Stimulated activated CD8-positive, alpha-beta memory T cell treated with anti-CD3 and anti-CD28 coated beads, Interleukin-12 subunit alpha, Interleukin-12 subunit beta, amount 100 ng/mL, for 4 hours (primary cell): ENCODE data around the gene NOB1.

ENCODE experiments used
- DNase-seq: peaks from one replicate; pipeline ENCODE4 v3.0.0-alpha.2; 2020; ENCODE audit warnings: low read depth

The NOB1 gene

DNA sequence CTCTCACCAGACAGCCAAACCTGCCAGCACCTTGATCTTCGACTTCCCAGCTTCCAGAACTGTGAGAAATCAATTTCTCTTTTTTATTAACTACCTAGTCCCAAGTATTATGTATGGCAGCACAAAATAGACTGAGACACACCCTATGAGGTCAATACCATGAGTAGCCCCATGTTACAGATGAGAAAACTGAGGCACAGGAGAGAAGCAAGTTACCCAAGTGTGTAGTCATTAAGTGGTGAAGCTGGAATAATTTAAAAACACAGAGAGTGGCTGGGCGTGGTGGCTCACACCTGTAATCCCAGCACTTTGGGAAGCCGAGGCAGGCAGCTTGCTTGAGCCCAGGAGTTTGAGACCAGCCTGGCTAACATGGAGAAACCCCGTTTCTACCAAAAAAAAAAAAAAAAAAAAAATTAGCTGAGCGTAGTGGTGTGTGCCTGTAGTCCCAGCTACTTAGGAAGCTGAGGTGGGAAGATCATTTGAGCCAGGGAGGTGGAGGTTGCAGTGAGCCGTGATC lies 33.2 kb downstream of the NOB1 start:
- no peak for DNase-seq

DNA sequence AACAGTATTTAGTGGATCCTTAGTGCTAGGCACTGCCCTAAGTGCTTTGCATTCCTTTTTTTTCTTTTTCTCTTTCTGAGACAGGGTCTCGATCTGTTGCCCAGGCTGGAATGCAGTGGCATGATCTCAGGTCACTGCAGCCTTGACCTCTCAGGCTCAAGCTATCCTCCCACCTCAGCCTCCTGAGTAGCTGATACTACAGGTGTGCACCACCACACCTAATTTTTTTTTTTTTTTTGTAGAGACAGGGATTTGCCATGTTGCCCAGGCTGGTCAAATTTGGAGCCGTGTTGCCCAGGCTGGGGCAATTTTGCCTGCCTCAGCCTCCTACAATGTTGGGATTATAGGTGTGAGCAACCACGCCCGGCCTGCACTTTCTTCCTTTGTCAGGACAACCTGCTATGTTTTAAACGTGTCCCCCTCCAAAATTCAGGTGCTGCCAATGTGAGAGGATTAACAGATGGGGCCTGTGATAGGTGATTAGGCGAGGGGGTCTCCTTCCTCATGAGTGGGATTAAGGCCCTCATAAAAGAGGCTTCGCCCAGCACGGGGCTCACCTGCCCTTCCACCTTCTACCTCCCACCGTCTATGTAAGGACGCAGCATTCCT lies 33.8 kb downstream of the NOB1 start:
- DNase-seq, result no peak

DNA sequence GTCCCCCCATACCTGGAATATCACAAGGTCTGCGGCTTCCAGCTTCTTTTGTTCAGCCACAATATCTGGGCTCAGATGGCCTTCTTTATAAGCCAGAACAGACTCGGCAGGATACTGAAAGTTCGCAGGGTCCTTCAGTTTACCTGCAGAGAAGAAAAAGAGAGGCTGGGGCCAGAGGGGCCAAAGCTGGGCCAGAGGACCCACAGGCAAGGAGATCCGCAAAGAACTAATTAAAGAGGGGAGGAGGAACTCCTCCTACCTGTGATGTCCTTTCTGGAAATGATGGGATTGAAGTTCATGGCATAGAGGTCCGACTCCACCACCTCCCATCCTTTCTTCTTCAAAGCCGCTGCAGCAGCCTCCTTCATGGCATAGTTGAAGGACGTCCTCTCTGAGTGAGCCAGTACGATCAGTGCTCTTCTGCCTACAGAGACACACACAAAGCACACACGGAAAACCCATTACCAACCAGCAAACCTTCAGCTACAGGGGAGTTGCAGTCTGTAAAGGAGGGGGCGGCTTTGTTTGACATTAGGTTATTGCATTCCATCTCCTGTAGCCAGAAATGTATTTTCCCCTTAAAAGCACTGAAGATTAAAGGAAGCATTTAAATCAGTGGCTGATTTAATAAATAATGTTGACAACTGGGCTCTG lies 36.5 kb downstream of the NOB1 start:
- DNase-seq, result no peak

DNA sequence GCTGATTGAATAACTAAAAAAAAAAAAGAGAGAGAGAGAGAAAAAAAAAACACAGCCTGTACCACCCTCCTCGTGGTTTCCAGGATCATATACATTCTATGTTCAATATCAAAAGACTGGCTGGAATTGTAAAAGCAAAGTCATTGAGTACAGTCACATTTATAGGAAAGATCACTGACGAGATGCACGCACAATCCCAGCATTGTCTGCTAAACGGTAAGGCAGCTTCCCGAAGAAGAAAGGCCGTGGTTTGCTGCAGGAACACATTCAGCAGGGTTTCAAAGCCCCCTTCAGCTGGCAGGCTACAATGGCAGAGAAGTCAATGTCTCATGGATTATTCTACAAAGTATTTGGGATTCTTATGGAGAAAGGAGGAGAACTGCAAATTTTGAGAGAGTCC lies 37.7 kb downstream of the NOB1 start:
- no peak for DNase-seq

DNA sequence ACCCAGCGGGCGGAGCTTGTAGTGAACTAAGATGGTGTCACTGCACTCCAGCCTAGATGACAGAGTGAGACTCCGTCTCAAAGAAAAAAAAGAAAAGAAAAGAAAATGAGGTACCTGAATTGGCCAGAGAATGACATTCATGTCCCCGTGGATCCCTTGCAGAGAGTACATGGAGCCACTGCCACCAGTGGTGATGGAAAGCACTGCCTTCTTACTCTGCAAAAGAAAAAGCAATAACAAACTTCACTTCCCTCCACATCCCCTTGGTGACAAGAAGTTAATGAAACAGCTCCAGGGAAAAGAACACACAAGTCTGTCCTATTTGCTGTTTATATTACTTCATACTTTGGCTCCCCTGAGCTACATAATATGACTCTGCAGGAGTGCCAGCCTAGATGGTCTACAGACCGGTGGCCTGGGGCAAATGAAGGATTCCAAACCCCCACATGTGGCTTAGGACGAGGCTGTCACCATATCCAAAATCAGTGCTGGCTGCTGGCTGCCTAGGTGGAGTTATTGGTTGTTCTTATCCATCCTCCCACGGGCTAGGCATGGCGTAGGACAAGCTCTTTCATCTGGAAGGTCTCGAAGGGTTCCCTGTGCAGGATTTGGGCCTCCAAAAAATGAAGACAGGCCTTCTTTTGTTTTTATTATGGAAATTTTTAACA lies 41.7 kb downstream of the NOB1 start:
- DNase-seq, result no peak

DNA sequence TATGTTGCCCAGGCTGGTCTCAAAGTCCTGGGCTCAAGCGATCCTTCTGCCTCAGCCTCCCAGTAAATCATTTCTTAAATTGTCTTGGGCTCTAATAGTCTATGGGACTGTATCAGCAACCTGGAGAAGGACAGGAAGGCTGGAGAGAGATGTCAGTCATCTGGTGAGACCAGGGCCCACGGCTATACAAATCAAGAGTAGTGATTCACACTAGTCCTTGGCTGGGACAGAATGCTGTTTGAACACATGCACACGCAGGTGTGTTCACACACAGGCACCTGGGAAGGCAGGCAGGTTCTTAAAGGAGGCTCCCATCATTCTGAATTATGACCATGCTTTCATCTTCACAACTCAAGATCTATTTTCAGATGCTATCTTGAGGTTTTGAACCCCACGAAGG lies 42.4 kb downstream of the NOB1 start:
- DNase-seq, result no peak

DNA sequence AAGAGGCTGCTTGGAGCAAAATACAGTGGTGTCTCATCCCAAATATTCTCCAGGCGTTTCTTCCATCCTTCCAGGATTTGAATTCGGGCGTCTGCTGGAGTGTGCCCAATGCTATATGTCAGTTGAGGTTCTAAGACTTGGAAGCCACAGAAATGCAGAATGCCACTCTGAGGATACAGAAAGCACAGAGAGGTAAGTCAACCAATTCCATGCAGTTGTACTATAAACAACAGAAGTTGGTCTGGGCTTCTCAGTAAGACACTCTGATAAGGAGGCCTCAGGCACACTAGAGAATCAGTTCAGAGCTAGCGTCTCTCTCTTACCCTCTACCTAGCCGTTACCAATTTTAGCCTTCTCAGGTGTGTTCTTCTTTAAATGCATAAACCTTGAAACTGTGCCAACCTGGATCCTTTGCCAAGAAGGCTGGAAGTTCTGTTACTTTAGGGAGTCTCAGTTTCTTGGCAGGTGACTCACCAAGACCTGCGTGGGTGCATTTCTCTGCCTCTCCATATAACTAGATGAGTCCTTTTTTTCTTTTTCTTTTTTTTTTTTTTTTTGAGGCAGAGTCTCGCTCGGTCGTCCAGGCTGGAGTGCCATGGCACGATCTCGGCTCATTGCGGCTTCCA lies 43.5 kb downstream of the NOB1 start:
- DNase-seq, result no peak

DNA sequence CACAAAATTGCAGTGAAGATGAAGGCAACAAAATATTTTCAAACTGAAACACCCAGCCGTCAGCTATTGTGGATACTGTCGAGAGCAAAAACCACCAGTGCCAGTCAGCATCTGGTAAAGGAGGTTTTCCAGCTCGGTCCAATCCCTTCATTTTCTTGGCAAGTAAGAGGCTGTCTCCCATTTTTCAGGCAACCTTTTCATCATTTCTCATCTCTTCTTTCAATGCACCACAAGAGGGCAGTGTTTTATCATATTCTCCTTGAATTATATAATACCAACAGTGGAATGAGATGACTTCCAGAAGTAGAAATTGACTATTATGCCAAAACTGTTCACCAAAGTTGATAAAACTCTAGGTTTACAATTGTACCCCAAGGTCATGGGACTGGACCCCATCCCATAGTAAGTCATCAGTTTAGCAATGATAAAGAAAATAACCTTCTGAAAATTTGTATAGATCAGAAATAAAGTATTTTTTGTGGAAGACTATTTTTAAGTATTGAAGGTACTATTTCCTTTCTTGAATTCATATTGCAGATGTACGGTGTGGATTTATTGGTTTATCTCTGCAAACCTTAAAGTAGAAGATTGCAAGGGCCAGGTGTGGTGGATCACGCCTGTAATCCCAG lies 45.2 kb downstream of the NOB1 start:
- no peak for DNase-seq

DNA sequence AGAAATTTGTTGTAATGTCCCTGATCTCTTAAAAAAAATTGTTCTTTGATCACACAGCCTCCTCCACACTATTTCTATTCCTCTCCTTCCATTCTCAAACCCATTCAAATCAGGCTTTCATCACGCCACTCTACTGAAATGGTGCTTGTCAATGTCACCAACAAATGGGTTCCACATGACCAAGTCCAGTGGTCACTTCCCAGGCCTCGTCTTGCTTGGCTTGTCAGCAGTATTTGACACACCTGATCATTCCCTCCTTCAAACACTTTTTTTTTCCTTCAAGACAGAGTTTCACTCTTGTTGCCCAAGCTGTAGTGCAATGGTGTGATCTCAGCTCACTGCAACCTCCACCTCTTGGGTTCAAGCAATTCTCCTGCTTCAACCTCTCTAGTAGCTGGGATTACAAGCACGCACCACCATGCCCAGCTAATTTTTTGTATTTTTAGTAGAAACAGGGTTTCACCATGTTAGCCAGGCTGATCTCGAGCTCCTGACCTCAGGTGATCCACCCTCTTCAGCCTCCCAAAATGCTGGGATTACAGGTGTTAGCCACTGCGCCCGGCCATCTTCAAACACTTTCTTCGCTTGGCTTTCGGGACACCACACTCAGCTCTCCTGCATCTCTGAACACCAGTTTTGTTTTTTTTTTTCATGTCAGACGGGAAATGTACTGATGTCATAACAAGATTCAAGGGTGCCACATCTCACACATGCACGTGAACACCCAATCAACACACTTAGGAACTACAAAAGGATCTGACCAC lies 46.6 kb downstream of the NOB1 start:
- no peak for DNase-seq

DNA sequence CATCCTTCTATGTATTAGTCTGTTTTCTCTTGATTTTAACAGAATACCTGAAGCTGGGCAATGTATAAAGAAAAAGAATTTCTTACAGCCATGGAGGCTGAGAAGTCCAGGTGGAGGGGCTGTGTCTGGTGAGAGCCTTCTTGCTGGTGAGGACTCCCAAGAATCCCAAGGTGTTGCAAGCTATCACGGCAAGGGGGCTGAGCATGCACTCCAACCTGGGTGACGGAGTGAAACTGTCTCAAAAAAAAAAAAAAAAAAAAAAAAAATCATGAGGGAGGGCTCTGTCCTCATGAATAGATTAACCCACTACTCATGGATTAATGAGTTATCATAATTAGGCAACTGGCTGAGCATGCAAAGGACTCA lies 47.8 kb downstream of the NOB1 start:
- no peak for DNase-seq

DNA sequence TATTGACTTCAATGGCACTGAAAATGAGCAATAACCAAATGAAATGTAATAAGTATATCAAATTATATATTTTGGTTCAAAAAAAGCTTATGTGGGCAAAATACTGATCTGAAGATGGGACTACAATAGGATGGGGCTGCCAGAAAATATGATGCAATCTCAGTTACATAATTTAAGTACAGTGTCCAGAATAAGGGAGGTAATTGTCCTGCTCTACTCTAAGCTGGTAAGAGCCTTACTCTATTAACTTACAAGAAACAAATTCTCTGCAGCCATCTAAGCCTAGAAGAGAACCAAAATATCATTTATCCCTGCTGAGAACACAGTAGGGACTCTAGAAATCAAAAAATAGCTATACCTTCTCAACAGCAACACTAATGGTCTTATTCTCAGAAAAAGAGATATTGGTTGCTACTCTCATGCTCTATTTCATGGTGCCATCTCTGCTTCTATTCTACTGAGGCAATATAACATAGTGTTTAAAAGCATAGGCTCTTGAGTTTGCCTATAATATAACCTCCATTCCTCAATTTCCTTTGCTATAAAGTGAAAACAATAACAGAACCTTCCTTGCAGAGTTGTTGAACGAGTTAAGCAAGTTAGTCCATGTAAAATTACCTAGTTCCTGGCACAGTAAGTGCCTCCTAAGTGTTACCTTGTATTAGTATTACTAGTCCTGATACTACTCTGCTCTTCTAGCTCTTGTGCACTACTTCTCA lies 48.3 kb downstream of the NOB1 start:
- DNase-seq, result no peak

DNA sequence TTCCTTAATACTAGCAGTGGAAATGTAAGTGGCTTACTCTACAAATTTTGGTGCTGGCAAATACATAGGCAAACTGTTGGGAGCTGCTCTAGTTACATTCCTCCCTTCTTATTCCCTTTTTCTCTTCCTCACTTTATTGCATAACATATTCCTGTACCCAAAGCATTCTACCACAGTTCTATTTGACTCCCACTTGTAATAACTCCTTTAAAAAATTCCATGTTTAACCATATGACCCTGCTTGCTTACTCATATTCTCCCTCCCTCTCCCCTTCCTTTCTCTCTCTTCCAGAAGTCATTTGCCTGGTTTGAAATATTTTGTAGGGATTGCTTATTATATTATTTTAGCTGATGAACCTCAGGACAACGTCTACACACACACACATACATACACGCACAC lies 51.1 kb downstream of the NOB1 start:
- no peak for DNase-seq

DNA sequence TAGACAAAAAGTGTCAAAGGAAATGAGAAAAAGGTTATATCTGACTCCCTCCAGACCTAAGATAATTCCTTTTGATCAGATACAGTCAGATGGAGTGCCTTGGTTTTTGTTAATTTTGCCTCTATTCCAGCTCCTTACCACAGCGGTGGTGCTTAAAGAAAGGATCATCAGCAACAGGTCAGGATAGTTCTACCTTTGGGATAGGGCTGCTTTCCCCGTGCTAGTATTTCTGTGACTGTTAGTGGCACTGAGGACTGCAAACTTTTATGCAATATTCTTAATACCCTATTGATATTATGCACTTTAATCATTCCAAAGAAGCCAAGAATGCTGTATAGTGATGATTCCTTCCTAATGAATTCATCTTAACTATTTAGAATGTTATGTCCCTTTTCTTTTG lies 52.9 kb downstream of the NOB1 start:
- DNase-seq, result no peak

DNA sequence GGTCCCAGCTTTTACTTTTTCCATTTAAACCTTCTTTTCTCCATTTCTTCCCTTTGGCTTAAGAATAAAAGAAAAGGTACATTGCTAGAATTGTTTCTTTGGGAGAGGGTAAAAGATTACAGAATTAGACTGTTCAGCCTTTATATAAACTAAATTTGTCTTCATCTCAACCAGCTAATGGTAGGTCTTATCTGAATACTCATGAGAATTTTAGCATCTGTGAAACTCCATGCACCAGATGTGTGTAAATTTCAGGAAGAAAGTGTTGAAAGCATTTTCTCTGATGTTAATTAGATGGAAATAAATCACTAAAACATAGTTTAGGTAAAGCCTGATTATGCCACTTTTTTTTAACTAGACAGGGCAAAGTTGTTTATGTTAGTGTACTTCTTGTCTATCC lies 53.3 kb downstream of the NOB1 start:
- no peak for DNase-seq

DNA sequence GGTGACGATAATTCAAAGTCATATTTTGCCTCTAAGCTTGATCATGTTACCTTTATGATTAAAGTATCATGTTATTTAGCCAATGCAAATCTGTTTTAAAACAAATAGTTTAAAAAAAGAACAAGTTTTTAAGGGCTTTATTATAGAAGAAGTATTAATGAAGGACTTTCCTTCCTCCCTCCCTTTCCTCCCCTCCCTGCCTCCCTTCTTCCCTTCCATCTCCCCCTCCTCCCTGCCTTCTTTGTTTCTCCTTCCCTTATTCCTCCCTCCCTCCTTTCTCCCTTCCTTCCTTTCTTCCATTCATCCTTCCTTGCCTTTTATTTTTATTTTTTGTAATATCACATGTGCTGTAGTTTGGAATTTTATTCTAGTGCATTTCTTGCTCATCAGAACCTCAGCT lies 54.8 kb downstream of the NOB1 start:
- DNase-seq, result no peak

DNA sequence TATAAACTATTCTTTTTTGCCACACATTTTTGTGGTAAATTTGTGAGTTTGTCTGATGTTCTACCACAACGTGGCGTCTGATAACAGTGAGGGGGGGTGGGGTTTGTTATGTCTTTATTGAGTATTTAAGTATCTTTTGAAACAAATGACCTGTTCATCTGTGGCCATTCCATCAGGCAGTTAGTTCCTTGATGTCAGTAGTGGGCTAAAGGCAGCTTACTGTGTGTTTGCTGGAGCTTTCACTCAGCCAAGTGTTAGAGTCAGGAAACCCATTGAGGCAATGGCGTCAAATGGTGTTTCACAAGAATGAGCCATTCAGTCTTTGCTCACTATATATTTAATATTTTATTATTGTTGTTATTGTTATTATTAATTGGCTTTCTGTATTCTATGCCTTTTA lies 56.3 kb downstream of the NOB1 start:
- DNase-seq, result no peak

DNA sequence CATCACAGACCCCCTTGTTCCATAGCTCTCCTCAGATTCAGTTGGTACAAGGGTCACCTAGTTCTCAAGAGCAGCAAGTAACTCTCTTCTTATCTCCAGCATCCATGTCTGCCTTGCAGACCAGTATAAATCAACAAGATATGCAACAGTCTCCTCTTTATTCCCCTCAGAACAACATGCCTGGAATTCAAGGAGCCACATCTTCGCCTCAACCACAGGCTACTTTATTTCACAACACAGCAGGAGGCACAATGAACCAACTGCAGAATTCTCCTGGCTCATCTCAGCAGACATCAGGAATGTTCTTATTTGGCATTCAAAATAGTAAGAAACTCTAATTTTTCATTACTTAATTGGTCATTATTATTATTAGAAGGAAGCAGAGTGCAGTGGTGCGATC lies 60.8 kb downstream of the NOB1 start:
- DNase-seq, result no peak

DNA sequence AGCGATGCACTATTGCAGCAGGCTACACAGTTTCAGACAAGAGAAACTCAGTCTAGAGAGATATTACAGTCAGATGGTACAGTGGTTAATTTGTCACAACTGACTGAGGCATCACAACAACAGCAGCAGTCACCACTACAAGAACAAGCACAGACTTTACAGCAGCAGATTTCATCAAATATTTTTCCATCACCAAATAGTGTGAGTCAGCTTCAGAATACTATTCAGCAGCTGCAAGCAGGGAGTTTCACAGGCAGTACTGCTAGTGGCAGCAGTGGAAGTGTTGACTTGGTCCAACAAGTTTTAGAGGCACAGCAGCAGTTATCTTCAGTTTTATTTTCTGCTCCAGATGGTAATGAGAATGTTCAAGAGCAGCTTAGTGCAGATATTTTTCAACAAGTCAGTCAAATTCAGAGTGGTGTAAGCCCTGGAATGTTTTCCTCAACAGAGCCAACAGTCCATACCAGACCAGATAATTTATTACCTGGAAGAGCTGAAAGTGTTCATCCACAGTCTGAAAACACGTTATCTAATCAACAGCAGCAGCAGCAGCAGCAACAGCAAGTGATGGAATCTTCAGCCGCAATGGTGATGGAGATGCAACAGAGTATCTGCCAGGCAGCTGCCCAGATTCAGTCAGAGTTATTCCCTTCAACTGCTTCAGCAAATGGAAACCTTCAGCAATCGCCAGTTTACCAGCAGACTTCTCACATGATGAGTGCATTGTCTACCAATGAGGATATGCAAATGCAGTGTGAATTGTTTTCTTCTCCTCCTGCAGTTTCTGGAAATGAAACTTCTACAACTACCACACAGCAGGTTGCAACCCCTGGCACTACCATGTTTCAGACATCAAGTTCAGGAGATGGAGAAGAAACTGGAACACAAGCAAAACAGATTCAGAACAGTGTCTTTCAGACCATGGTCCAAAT lies 62.5 kb downstream of the NOB1 start:
- DNase-seq, result no peak
